ENCODE results near the gene CSNK1G1. TPM values are rescaled to one million over a fixed set of nuclear protein-coding genes. Genes with fewer than 3 reads are reported as not detected.

The CSNK1G1 gene
- total and polyA plus RNA-seq, 2 of the 8 experiments (the other 6 are each of a cell fraction or from before 2014, with no cell fraction given), result 6.0 to 12.9 TPM

DNA sequence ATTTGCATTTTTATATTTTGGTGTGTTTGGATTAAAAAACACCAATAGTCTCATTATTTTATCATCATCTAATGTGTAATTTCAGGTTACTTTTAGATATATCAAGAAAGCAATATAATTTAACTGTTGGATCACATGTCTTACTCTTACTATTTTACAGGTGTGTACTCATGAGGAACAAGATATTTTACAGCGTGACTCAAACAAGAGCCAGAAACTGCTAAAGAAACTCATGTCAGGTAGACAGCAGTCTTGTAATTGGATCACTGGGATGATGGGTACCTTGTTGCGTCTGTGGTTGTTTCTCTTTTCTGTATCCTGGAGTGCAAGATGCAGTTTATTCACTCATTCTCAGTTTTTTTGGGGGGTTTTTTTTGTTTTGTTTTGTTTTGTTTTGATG lies 44.6 kb upstream of the CSNK1G1 start:
- ChIA-PET POLR2A (ENCODE audit: partially characterized antibody) (no interaction called here), CTCF (ENCODE audit: partially characterized antibody) (no interaction called here)
- Histone ChIP-seq H3K4me2 (ENCODE audit: insufficient read depth in 1 of 2, low read depth in 2 of 2, low read length in 2 of 2) (no peak overlapping the region), H3K4me3 (ENCODE audit: extremely low read depth in 1 of 4, insufficient read depth in 2 of 4, low read depth in 3 of 4, low read length in 4 of 4) (no peak overlapping the region), H3K79me1 (ENCODE audit: low read depth, low read length) (no peaks in the 10 kb centered on the region), H3K14ac (ENCODE audit: insufficient read length) (no peak overlapping the region), H2BK15ac (ENCODE audit: low read length) (no peak overlapping the region), H2AK5ac (ENCODE audit: low read depth, low read length) (no peak overlapping the region), H3K4ac (replicated peaks; ENCODE audit: insufficient read length, low read depth, low read length) (no peak overlapping the region), H3K36me3 (ENCODE audit: control insufficient read depth in 2 of 4, insufficient read depth in 4 of 4, low read length in 3 of 4) (peaks cover 0 to 35% (median 19%) of the 10 kb centered on the region in 4 experiments; a peak in 6 of 8 replicates), H3K56ac (replicated peaks; ENCODE audit: insufficient read length, low read depth, low read length) (no peak overlapping the region), H3K23me2 (ENCODE audit: low read depth, low read length) (no peaks in the 10 kb centered on the region), H4K5ac (ENCODE audit: insufficient read length, low read depth, low read length) (no peak overlapping the region), H2AFZ (ENCODE audit: low read length) (no peak overlapping the region), H2BK20ac (ENCODE audit: low read length) (no peak overlapping the region), H3K79me2 (ENCODE audit: control insufficient read depth in 1 of 2, insufficient read depth in 2 of 2, low read length in 2 of 2) (no peaks in the 10 kb centered on the region), H3K9ac (replicated peaks in 1 of 4; ENCODE audit: extremely low read depth in 1 of 4, low read depth in 3 of 4, low read length in 3 of 4) (no peak overlapping the region), H3K18ac (ENCODE audit: extremely low read depth, low read length) (no peak overlapping the region), H4K8ac (ENCODE audit: extremely low read depth, insufficient read depth, low read length) (no peak overlapping the region), H3K23ac (ENCODE audit: insufficient read length) (no peak overlapping the region), H2BK12ac (ENCODE audit: low read depth, low read length) (no peak overlapping the region), H2BK5ac (ENCODE audit: low read depth, low read length) (no peak overlapping the region), H4K20me1 (replicated peaks in 1 of 2; ENCODE audit: control insufficient read depth in 1 of 2, insufficient read depth in 2 of 2, low read length in 2 of 2) (no peaks in the 10 kb centered on the region), H4K91ac (replicated peaks; ENCODE audit: insufficient read length, low read length) (no peak overlapping the region), H3K27ac (ENCODE audit: low read depth, low read length) (no peak overlapping the region), H3K27me3 (replicated peaks in 1 of 4; ENCODE audit: control insufficient read depth in 3 of 4, extremely low read depth in 1 of 4, insufficient read depth in 3 of 4, low read length in 3 of 4) (no peaks in the 10 kb centered on the region), H2BK120ac (replicated peaks; ENCODE audit: low read depth, low read length) (no peak overlapping the region), H3K9me3 (ENCODE audit: insufficient read depth in 2 of 2, low read depth in 1 of 2, low read length in 1 of 2) (no peaks in the 10 kb centered on the region), H3K4me1 (replicated peaks in 1 of 4; ENCODE audit: control insufficient read depth in 3 of 4, insufficient read depth in 4 of 4, low read length in 3 of 4) (no peaks in the 10 kb centered on the region)
- WGBS, 2 experiments (ENCODE audit: extremely low coverage in 1 of 2, insufficient coverage in 1 of 2, insufficient read length in 1 of 2, insufficient replicate concordance in 2 of 2, low coverage in 1 of 2, low lambda C conversion rate in 2 of 2, missing lambda C conversion rate in 1 of 2), result 90% methylated on average over 2 of the region's 2 CpGs; no CpG with 5 or more reads in 1 of the 2 experiments
- DNase-seq (ENCODE audit: low read depth in 1 of 2, low spot score in 2 of 2) (no peak), FAIRE-seq (no peak)
- no peak for TF ChIP-seq RAD21 (IDR thresholded peaks at IDR 0.05 in 1 of 2, conservative IDR thresholded peaks at IDR 0.05 in 1 of 2; ENCODE audit: low read depth in 2 of 2, low read length in 2 of 2)
- no peak for TF ChIP-seq MAFK (IDR thresholded peaks at IDR 0.05; ENCODE audit: low read depth, low read length)
- no peak for TF ChIP-seq KDM5A (IDR thresholded peaks at IDR 0.05; ENCODE audit: low read length)
- TF ChIP-seq EZH2 (IDR thresholded peaks at IDR 0.05; ENCODE audit: low read depth, low read length, severe bottlenecking), result no peak
